AML-193 (cell line): ENCODE measurements around the gene EXOC3L1.

Experiments
- DNase-seq, 2 experiments: peaks; one replicate each; lab custom pipeline; 2025; lab: John Stamatoyannopoulos, UW

EXOC3L1 gene

DNA sequence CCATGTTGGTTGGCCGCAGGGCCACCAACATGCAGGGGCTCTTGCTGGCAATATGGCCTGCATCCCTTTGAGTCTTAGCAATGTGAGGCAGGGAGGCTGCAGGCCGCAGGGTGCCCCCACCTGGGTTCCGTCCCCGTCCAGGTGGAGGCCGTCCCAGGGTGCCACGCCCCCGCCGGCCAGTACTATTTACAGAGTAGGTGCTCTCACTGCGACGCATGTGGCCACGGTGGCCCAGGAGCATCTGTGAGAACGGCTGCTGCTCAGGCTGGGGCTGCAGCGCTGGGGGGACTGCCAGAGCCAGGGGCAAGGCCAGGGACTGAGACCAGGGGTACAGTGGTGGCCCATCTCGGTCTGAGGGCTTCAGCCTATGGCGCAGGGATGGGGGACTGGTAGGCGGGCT, 9.8 kb downstream of the EXOC3L1 start:
- DNase-seq: no peak

DNA sequence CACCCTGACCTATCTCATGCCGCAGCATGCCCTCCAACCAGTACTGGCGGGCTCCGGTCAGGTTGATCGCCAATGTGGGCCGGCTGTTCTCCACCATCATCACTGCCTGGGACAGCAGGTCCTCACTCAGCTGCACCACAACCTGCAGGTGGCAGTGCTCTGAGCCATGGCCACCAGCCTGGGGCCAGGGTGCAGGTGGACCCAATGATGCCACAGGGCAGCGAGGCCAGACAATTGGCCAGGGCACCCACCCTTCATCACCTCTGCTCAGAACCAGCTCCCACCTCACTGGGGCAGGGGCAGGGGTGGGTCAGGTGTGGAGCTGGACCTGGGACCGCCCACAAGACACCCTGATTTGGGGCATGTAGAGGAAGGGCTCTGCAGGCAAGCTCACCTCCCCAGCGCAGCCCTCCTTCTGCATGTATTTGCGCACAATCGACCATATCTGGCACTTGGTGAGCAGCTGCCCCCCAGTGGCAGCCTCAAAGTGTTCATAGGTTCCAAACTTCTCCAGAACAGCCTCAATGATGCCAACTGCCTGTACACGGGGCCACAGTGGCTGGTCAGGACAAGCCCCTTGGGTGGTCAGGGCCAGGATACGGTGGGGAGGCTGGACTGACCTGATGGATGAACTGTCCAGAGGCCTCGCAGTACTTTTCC, 10.4 kb downstream of the EXOC3L1 start:
- no peak for DNase-seq

DNA sequence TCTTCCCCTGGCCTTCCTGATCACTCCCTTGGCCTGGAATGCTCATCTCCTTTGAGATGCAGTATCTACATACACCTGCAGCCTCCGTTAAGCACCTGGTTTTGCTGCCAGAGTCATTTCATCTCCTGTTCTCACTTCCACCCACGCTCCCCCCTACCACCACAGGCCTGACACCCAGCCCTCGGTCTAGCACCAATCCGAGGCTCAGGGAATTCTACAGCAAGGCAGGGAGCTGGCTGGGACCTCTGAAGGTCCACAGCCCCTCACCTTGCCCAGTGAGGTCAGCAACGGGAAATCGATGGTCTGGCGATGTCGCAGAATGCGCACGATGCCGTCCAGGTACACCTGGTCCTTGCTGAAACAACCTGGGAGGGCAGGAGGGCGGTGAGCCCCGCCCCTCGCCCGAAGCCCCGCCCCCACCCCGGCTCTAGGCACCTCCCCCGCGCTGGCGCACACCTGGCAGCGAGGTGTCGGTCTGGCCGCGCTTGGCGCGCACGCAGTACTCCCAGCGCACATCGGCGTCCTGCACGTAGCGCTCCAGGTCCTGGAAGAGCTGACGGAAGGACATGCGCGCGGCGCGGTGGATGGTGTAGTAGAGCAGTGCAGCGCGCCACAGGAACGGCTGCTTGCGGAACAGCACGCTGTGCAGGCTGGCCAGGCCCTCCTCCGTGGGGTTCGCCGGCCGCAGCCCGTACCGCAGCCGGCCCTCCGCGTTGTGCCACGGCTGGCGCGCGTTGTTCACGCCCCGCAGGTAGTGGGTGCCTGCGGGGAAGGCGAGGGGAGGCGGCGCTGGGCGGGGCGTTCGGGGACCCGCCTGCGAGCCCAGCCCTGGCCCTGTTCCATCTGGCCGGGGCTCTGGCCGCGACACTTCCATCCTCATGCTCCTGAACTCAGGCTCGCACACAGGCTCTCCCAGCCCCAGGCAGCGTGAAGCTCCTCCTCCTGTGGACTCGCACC, 11.9 kb downstream of the EXOC3L1 start:
- DNase-seq: peak in 1 of 2 experiments; percentile 27

DNA sequence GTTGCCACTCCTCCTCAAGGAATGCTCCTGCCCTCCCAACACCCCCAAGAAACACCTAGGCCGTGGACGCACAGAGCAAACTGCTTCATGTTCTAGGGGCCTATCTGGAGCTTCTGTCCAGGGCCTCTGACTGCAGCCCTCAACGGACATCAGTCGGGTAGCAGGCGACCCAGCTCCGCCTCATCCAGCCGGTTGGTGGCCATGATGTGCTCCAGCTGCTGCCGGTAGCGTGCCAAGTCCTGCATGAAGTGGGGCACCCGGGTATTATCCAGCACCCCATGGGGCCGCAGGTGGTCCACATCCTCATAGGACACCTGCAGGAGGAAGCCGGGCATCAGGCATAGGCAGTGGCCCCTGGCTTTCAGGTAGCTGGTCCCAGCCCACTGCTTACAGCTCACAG, 13.3 kb downstream of the EXOC3L1 start:
- no peak for DNase-seq

DNA sequence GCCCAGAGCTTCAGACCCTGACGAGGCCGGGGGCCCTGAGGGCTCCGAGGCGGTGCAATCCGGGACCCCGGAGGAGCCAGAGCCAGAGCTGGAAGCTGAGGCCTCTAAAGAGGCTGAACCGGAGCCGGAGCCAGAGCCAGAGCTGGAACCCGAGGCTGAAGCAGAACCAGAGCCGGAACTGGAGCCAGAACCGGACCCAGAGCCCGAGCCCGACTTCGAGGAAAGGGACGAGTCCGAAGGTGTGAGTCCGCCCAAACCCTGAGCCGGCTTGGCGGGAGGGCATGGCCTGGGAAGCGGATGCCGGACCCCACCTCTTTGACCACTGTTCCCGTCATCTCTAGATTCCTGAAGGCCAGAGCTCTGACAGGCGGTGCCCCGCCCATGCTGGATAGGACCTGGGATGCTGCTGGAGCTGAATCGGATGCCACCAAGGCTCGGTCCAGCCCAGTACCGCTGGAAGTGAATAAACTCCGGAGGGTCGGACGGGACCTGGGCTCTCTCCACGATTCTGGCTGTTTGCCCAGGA, 15.2 kb downstream of the EXOC3L1 start:
- no peak for DNase-seq

DNA sequence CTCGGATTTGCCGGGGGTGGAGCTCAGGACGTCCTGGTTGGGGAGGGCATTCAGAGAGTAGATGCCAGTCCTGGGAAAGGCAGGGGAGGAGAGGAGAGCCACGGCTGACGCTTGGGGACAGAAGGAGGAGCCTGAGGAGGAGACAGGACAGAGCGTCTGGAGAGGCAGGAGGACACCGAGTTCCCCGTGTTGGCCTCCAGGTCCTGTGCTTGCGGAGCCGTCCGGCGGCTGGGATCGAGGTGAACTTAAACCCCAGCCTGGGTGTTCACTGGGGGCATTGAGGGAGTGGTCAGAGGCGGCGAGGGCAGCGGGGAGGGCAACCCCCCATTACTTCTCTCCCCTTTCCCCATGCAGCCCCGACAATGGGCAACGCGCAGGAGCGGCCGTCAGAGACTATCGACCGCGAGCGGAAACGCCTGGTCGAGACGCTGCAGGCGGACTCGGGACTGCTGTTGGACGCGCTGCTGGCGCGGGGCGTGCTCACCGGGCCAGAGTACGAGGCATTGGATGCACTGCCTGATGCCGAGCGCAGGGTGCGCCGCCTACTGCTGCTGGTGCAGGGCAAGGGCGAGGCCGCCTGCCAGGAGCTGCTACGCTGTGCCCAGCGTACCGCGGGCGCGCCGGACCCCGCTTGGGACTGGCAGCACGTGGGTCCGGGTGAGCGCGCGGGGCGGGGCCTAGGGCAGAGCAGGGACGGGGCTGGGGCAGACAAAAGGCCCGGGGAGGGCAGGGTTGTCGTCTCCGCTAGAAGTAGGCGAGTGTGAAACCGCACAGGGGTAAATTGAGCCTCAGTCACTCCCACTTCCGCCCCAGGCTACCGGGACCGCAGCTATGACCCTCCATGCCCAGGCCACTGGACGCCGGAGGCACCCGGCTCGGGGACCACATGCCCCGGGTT, 15.9 kb downstream of the EXOC3L1 start:
- DNase-seq: peak; percentile 83 to 85

DNA sequence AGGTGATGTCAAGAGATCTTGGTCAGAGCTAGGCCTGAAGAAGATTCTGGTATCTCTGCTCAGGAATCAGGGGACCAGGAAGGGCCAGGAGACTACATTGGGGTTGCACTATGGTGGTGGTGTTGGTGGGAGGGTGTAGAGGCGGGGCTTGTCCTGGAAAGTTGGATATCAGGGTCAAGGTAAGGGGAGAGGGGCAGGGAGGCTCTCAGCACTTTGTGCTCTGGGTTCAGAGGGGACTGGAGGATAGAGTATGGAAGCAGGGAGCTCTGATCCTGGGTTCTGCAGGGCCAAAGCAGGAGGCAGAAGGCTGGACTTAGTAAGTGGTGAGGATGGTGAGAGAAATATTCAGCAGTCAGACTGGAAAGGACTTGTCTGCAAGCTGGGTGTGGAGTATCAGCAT, 16.6 kb downstream of the EXOC3L1 start:
- DNase-seq: no peak

DNA sequence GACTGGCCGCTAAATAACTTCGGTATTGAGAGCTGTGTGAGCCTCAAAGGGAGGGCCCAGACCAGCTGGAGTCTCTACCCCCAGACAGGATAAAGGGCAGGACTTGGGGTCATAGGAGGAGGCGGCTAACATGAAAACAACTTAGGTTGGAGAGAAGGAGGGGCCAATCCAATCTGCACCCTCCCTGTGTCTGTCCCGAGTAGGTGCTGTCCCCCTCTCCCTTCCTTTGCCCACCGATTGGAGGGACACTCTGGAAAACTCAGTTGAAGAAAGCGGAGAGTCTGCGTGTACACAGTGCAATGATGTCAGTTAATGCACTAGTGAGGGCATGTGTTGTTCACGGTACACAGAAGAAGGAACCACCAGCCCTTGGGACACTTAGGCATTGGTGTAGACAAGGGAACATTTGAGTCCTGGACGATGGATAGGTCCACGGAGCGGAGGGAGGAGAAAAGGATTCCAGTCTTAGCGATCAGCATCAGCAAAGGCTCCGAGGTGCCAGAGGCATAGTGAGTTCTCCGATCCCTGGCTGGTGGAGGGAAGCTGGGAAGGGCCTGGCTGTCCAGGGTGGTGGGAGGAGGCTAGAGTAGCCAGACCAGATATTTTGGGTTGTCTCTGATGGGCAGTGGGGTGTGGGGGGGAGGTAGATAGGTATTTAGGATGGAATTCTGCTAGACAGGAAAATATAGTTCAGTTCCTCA, 18.8 kb downstream of the EXOC3L1 start:
- DNase-seq: no peak

DNA sequence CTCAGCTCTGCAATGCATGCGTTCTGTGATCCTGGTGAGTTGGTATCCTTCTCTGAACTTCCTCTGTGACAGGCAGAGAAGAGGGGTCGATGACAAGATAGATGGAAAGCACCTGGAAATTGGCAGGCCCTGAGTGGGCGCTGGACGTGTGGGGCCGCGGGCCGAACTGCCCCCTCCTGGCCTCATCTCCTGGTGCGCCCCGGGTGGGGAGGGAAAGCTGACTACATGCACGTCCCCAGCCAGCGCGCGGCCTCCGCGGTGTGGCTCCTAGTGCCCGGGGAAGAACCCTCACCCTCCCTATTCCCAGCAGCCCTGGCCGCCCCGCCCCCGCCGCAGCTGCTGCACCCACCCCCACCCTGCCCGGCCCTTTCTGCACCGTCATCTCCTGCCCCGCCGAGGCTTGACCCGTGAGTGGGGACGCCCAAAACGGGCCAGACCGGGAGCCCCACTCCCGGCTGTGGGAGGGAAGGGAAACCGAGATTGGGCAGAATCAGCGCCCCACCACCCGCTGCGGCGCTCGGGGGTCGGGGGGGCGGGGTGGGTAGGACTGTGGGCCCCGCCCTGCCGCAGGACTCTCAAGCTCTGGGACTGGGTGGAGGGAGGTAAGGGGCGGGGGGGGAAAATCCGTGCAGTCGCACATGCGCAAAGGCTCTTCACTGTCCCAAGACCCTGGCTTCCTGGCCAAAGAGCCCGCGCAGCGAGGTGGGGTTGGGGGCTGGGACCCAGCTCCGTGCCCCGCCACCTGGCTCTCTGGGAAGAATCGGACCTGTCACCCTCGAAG, 19.6 kb downstream of the EXOC3L1 start, which contains the start of gene NOL3:
Gene NOL3 (plus strand): TSS at position 371 of the 781 bp plus-strand sequence.
- DNase-seq: peak in 1 of 2 experiments; percentile 28

DNA sequence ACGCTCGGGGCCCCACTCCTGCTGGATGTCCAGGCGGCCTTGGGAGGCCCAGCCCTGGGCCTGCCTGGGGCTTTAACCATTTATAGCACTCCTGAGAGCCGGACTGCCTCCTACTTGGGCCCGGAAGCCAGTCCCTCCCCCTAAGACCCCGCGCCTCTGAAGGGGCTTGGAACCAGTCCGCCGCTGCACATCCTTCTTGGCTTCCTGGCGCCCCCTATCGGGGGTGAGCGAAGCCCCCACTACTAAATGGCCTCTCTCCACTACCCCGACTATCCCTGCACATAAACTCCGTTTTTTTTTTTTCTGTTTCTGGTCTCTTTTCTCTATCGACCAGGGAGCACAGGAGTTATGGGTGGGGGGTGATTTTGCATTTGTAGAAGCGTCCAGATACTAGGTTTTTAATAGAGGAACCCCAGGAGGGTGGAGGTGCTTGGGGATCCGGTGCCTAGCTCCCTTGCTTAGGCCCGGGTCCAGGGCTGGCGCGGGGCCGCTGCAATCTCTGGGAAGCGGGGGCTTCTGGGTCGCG, 20.2 kb downstream of the EXOC3L1 start:
- DNase-seq: no peak

DNA sequence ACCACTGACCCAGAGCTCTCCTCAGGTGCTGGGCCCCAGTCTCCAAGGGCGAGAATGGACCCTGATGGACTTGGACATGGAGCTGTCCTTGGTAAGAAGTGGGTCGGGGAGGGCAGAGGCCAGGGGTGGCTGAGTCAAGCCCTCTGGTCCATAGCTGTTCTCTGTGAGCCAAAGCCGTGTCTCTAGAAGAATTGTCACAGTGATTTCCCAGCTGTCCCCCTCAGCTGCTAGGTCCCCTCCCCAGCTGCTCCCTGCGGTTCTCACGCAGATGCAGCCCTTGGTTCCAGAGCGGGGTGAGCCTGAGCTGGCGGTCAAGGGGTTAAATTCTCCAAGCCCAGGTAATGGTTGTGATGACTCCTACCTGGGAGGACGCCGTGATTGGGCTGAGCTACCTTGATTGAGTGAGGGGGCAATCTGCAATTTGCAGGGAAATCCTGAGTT, 20.9 kb downstream of the EXOC3L1 start:
- DNase-seq: no peak

DNA sequence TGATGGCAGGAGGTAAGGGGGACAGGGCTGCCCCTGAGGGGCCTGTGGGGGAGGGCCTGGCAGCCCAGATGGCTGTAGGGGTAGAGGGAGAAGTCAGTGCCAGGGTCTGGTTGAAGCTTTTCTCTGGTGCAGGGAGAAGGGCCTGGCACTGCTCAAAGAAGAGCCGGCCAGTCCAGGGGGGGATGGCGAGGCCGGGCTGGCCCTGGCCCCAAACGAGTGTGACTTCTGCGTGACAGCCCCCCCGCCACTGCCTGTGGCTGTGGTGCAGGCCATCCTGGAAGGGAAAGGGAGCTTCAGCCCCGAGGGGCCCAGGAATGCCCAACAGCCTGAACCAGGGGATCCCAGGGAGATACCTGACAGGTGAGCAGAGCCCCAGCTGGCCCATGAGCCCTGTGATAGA, 22.3 kb downstream of the EXOC3L1 start:
- no peak for DNase-seq

DNA sequence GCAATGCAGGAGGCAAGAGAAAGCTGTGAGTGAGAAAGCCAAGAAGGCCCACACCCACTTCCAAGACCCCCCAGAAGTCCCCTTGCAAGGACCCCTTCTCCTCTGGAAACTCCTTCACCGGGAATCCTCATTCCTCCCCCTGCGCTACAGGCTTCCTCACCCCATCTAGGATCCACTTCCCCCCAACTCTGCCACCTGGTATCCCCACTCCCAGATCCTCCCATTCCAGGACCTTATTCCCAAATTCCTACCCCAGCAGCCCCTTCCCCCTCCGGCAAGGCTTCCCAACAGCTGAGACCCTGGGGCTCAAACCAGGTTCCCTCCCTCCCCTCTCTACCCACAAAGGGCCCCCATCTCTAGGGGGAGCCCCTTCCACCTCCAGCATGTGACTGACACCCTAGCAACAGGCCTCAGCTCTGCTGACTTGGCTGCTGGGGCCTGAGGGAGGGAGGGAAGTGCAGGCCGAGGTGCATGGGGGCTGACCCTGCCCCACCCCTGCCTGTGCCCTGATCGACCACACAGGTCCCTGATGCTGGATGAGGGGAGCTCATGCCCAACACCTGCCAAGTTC, 23.3 kb downstream of the EXOC3L1 start:
- DNase-seq: no peak

DNA sequence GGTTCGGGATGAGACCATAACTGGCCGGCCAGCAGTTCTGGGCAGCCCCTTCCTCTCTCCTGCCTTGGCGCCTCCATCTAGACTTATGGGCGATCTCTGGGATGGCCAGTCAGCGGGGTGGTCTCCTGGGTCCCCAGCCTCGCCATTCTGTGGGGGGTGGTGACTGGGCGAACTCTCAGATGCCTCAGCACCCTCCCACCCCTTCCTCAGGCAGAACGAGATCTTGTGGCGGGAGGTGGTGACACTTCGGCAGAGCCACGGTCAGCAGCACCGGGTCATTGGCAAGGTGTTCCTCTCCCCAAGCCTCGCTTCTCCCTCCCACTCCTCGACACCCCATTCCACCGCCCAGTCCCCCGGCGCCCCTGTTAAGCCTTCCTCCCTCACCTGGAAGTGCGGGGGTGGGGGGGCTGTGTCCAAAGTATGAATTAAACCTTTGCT, 23.8 kb downstream of the EXOC3L1 start:
- no peak for DNase-seq

DNA sequence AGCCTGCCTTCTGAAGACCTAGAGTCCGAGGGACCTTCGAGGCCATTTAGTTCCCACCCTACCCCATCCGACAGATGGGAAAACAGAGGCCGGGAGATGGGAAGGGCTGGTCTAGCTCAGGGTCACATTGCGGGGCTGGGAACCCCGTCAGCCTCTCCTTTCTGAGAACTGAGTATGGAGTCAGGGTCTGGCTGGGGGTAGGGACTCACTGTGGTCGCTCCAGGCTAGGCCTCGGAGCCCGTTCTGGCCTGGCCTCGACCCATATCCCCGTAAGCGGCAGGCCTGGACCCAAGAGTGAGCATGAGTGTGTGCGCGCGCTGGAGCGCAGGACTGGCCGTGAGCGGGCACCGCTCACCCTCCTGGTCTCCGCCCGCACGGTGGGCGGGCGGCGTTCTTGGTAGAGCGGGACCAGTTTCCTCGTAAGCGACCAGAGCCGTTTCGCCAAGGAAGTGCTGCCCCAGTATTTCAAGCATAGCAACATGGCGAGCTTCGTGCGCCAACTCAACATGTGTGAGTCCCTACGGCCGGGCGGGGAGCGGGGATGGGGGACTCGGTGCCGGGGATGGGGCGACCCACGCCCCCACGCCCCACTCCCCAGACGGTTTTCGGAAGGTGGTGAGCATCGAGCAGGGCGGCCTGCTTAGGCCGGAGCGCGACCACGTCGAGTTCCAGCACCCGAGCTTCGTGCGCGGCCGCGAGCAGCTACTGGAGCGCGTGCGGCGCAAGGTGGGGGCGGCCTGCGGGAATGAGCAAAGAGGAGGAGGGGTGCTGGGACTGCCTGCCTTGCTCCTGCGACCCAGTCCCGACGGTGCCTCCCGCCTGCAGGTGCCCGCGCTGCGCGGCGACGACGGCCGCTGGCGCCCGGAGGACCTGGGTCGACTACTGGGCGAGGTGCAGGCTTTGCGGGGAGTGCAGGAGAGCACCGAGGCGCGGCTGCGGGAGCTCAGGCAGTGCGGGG, 24.5 kb downstream of the EXOC3L1 start:
- DNase-seq: no peak

DNA sequence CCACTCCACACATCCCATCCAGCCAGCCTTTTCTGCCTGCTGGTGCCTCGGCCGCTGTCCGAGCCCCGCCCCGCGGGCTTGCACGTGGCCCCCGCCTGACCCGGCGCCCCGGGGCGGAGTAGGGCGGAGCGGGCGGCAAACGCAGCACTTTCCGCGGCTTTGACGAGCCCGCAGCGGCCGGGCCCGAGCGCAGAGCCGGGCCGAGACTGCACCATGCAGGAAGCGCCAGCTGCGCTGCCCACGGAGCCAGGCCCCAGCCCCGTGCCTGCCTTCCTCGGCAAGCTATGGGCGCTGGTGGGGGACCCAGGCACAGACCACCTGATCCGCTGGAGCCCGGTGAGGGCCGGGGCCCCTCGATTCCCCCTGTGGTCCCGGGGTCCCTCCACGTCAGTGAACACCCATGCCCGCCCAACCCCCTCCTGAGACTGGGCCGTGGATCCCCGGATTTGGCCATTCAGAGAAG, 25.3 kb downstream of the EXOC3L1 start, which contains the start of gene HSF4:
Gene HSF4 (plus strand): TSS at position 147 of the 463 bp plus-strand sequence. CDS start 67 bp downstream, at position 214.
- no peak for DNase-seq

DNA sequence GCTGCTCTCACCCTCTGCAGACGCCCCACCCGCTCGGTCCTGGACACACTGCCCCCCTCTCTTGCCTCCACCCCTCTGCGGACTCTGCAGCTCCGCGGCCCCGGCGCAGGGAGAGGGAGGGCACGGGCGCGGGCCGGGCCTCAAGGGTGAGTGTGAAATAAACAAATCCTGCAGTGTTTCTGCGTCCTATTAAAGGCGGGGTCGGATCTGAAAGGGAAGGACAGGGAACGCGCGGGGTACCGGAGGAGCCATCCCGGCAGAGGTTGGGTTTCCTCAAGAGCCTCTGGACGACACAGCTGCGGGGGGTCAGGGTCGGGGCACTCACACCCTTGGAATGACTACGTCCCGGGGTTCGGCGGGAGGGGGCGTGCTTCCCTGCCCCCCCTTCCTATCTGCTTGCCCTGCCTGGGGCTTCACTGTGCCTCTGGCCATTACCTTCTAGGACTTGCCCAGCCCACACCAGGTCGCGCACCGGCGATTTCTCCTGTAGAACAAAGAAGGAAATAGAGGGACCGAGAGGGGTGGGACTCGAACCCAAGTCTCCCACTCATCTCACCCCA, 25.9 kb downstream of the EXOC3L1 start:
- no peak for DNase-seq
